Measurements from ENCODE around the gene ZBTB5.
"Not testable (repeated sequence)": the region's sequence is repeated elsewhere in the genome, so short reads cannot be mapped to it uniquely, and the experiment has no call there.

ZBTB5 gene

GRCh38 chr9:37468620-37469019 lies 3.4 kb upstream of the ZBTB5 start:
- H3K4me3 ChIP-seq (ENCODE audit: low read depth, low read length), result no peak overlapping the region
- no peak for TF ChIP-seq CTCF (IDR thresholded peaks at IDR 0.05; ENCODE audit: low read depth, low read length)

GRCh38 chr9:37467530-37467929 lies 2.3 kb upstream of the ZBTB5 start:
- H3K4me3 ChIP-seq (ENCODE audit: low read depth, low read length), result not testable (repeated sequence)

- no peak for TF ChIP-seq CTCF (IDR thresholded peaks at IDR 0.05; ENCODE audit: low read depth, low read length)
- peak overlapping the region; percentile 61 for H3K4me3 ChIP-seq (ENCODE audit: low read depth, low read length)
Observed at GRCh38 chr9:37466037-37466709, 923 bp upstream of the ZBTB5 start.

GRCh38 chr9:37464426-37465248 lies 613 bp downstream of the ZBTB5 start:
- TF ChIP-seq CTCF (IDR thresholded peaks at IDR 0.05; ENCODE audit: low read depth, low read length), result no peak
- H3K4me3 ChIP-seq (ENCODE audit: low read depth, low read length), result peak overlapping the region; percentile 91

- TF ChIP-seq CTCF (IDR thresholded peaks at IDR 0.05; ENCODE audit: low read depth, low read length), result no peak
- peak overlapping the region; percentile 91 for H3K4me3 ChIP-seq (ENCODE audit: low read depth, low read length)
Observed at GRCh38 chr9:37464006-37464405, 1.2 kb downstream of the ZBTB5 start.

GRCh38 chr9:37456817-37457216 lies 8.4 kb downstream of the ZBTB5 start:
- H3K4me3 ChIP-seq (ENCODE audit: low read depth, low read length), result no peak overlapping the region
- TF ChIP-seq CTCF (IDR thresholded peaks at IDR 0.05; ENCODE audit: low read depth, low read length), result no peak

GRCh38 chr9:37455884-37456647 lies 9.2 kb downstream of the ZBTB5 start:
- H3K4me3 ChIP-seq (ENCODE audit: low read depth, low read length), result no peak overlapping the region
- TF ChIP-seq CTCF (IDR thresholded peaks at IDR 0.05; ENCODE audit: low read depth, low read length), result no peak

Data from WI38 (cell line).